Trophoblast cell (in vitro differentiated cells and primary cell): ENCODE measurements around the gene ADD2.

Experiments used
- DNase-seq, 2 donors: peaks; one replicate each; pipeline ENCODE4 v3.0.0-alpha.2; 2016
- H2AFZ ChIP-seq: 2 replicates; pipeline ENCODE4 v1.6.1; 2013; ENCODE audit warnings: low read length, moderate library complexity, mild to moderate bottlenecking; ENCODE audit not compliant: insufficient read depth, poor library complexity
- H2AK5ac ChIP-seq: 2 replicates; pipeline ENCODE4 v1.6.1; 2013; ENCODE audit warnings: mild to moderate bottlenecking, low read length
- H2BK120ac ChIP-seq: 2 replicates; pipeline ENCODE4 v1.6.1; 2013; ENCODE audit warnings: low read length, mild to moderate bottlenecking, moderate library complexity; ENCODE audit not compliant: insufficient read depth, poor library complexity
- H2BK12ac ChIP-seq: 2 replicates; pipeline ENCODE4 v1.6.1; 2013; ENCODE audit warnings: mild to moderate bottlenecking, low read length, moderate library complexity
- H2BK5ac ChIP-seq: 2 replicates; pipeline ENCODE4 v1.6.1; 2013; ENCODE audit warnings: low read length, low read depth, moderate library complexity, mild to moderate bottlenecking; ENCODE audit not compliant: poor library complexity
- H3K14ac ChIP-seq: 2 replicates; pipeline ENCODE4 v1.6.1; 2013; ENCODE audit warnings: mild to moderate bottlenecking, low read length
- H3K18ac ChIP-seq: 2 replicates; pipeline ENCODE4 v1.6.1; 2013; ENCODE audit warnings: mild to moderate bottlenecking, low read length
- H3K23ac ChIP-seq: 2 replicates; pipeline ENCODE4 v1.6.1; 2013; ENCODE audit warnings: low read length
- H3K27ac ChIP-seq: 2 replicates; pipeline ENCODE4 v1.5.1; 2013; ENCODE audit warnings: low read depth, mild to moderate bottlenecking, inconsistent platforms, low read length, moderate library complexity
- H3K27me3 ChIP-seq: 2 replicates; pipeline ENCODE4 v1.6.1; 2013; ENCODE audit warnings: inconsistent platforms, mild to moderate bottlenecking, low read length, moderate library complexity; ENCODE audit not compliant: insufficient read depth
- H3K36me3 ChIP-seq, 2 experiments: 1 replicate in 1 of 2; 2 replicates in 1 of 2; pipeline ENCODE4 v1.6.1; 2013; ENCODE audit warnings: low read length in 2 of 2, mild to moderate bottlenecking in 2 of 2, moderate library complexity in 1 of 2; ENCODE audit not compliant: insufficient read depth in 2 of 2, control insufficient read depth in 1 of 2
- H3K4ac ChIP-seq: 2 replicates; pipeline ENCODE4 v1.6.1; 2013; ENCODE audit warnings: low read depth, mild to moderate bottlenecking, low read length, moderate library complexity
- H3K4me1 ChIP-seq, 2 experiments: 1 replicate in 1 of 2; 2 replicates in 1 of 2; pipeline ENCODE4 v1.6.1; 2013; ENCODE audit warnings: low read length in 2 of 2, mild to moderate bottlenecking in 2 of 2, moderate library complexity in 1 of 2; ENCODE audit not compliant: insufficient read depth in 2 of 2, control insufficient read depth in 1 of 2
- H3K4me2 ChIP-seq: 2 replicates; pipeline ENCODE4 v1.6.1; 2013; ENCODE audit warnings: inconsistent platforms, mild to moderate bottlenecking, low read length, moderate library complexity
- H3K4me3 ChIP-seq: 2 replicates; pipeline ENCODE4 v1.5.1; 2013; ENCODE audit warnings: mild to moderate bottlenecking, low read depth, low read length, inconsistent platforms
- H3K79me1 ChIP-seq: one replicate; pipeline ENCODE4 v1.6.1; 2013; ENCODE audit warnings: low read length
- H3K79me2 ChIP-seq: 2 replicates; pipeline ENCODE4 v1.6.1; 2013; ENCODE audit warnings: low read length, mild to moderate bottlenecking; ENCODE audit not compliant: control insufficient read depth, insufficient read depth, poor library complexity
- H3K9ac ChIP-seq: 2 replicates; pipeline ENCODE4 v1.6.1; 2013; ENCODE audit warnings: mild to moderate bottlenecking, low read length
- H3K9me3 ChIP-seq: 2 replicates; pipeline ENCODE4 v1.6.1; 2013; ENCODE audit warnings: low read depth, mild to moderate bottlenecking, control low read depth, inconsistent platforms, low read length; ENCODE audit not compliant: insufficient read depth
- H4K12ac ChIP-seq: 2 replicates; pipeline ENCODE4 v1.6.1; 2013; ENCODE audit warnings: low read depth, mild to moderate bottlenecking, low read length, moderate library complexity
- H4K8ac ChIP-seq: 2 replicates; pipeline ENCODE4 v1.6.1; 2013; ENCODE audit warnings: low read depth, mild to moderate bottlenecking, low read length, moderate library complexity
- H4K91ac ChIP-seq: one replicate; pipeline ENCODE4 v1.6.1; 2013; ENCODE audit warnings: low read depth, mild to moderate bottlenecking, low read length, moderate library complexity
- WGBS: extraction: QIAGEN DNeasy Blood & Tissue Kit; methylation state at CpG from one replicate; pipeline ENCODE4 v1.1.7; 2013; ENCODE audit warnings: missing lambda C conversion rate; ENCODE audit not compliant: insufficient read length, insufficient coverage; ENCODE audit errors: extremely low coverage; 5-methylcytosine and 5-hydroxymethylcytosine counted together

Gene ADD2

DNA sequence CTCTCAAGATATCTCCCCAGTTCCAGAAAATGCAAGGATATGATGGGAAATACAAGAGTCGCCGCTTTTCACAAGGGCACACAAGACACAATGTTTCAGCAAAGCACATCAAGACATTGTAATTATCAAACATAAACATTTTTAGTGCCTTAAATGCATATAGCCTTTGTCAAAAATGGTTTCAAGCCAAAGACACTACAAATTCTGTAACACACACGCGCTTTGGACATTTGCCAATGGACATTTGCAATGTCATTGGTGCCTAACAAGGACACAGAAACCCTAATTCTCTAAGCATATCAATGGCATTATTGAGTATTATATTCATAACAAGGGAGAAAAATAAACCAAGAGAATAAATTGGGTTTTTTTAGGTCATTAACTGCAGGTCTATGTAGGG, 16.1 kb downstream of the ADD2 start:
- Histone ChIP-seq H4K8ac (no peak overlapping the region), H3K18ac (no peak overlapping the region), H3K14ac (no peak overlapping the region), H2BK5ac (no peak overlapping the region), H2BK120ac (no peak overlapping the region), H3K79me1 (no peaks in the 10 kb centered on the region), H3K79me2 (no peaks in the 10 kb centered on the region), H4K12ac (no peak overlapping the region), H3K27me3 (no peaks in the 10 kb centered on the region), H3K4ac (no peak overlapping the region), H2BK12ac (no peak overlapping the region), H4K91ac (no peak overlapping the region), H3K9me3 (peaks cover 2% of the 10 kb centered on the region), H3K4me1 (no peaks in the 10 kb centered on the region), H2AK5ac (no peak overlapping the region), H3K27ac (no peak overlapping the region), H3K23ac (no peak overlapping the region), H2AFZ (no peak overlapping the region), H3K9ac (no peak overlapping the region), H3K4me3 (no peak overlapping the region), H3K4me2 (no peak overlapping the region), H3K36me3 (no peaks in the 10 kb centered on the region)
- no CpG with 5 or more reads among the region's 4 CpGs for WGBS
- no peak for DNase-seq

DNA sequence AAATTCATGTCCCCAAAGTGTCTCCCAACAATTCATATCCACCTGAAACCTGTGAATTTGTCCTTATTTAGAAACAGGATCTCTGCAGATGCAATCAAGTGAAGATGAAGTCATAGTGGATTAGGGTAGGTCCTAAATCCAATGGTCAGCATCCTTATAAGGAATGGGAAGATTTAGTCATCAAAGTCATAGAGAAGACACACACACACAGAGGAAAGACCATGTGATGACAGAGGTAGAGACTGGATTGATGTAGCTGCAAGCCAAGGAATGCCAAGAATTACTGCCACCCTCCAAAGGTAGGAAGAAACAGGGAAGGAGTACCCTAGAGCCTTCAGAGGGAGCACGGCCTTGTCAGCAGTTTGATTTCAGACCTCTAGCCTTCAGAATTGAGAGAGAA, 17.7 kb downstream of the ADD2 start:
- H3K18ac ChIP-seq, result no peak overlapping the region
- WGBS, result no CpG with 5 or more reads among the region's 1 CpG
- no peak overlapping the region for H3K9ac ChIP-seq
- H2BK12ac ChIP-seq, result no peak overlapping the region
- DNase-seq, result no peak
- H3K79me1 ChIP-seq, result no peaks in the 10 kb centered on the region
- H3K23ac ChIP-seq, result no peak overlapping the region
- no peak overlapping the region for H3K14ac ChIP-seq
- H3K4me2 ChIP-seq, result no peak overlapping the region
- H3K27ac ChIP-seq, result no peak overlapping the region
- no peak overlapping the region for H2AK5ac ChIP-seq
- H4K12ac ChIP-seq, result no peak overlapping the region
- no peak overlapping the region for H2BK5ac ChIP-seq
- H3K79me2 ChIP-seq, result no peaks in the 10 kb centered on the region
- no peak overlapping the region for H3K4ac ChIP-seq
- no peaks in the 10 kb centered on the region for H3K36me3 ChIP-seq
- H4K91ac ChIP-seq, result no peak overlapping the region
- no peak overlapping the region for H2AFZ ChIP-seq
- no peak overlapping the region for H4K8ac ChIP-seq
- no peak overlapping the region for H2BK120ac ChIP-seq
- H3K9me3 ChIP-seq, result peaks cover 2% of the 10 kb centered on the region
- no peaks in the 10 kb centered on the region for H3K4me1 ChIP-seq
- H3K4me3 ChIP-seq, result no peak overlapping the region
- H3K27me3 ChIP-seq, result no peaks in the 10 kb centered on the region

DNA sequence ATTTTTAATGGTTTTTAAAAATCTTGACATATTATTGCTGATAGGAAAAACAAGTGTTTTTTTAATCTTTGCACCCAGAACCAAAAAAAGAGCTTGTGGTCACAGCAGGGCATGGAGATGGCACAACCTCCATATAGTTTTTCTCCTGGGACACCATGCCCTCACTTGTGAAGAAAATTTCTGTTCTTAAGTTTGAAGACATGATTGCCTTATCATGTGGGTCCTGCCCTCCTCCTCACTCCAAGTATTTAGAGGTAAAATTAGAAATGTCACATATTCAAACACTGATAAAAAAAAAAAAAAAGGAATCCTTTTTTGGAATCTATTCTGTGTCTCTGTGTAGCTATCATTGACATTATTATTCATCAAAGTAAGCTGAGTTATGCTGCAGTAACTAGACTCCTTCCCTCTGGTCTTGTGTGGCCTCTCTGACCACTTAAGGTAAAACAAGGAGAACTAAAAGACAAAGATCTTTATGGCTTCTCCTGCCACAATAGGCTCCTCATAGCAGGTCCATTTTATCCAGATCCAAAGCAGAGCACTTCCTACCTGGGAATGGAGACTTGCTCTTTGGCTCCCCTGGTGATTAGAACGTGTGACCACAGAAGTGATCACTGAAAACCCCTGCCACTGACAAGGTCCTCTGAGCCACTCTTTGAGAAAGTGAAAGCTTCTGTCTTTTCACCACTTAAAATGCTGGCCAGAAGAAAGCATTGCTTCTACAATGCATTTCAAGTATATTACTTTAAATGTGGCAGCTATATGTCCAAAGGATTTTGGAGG, 19.8 kb downstream of the ADD2 start:
- H3K4me2 ChIP-seq, result no peak overlapping the region
- no peak overlapping the region for H3K23ac ChIP-seq
- H2AK5ac ChIP-seq, result no peak overlapping the region
- no peaks in the 10 kb centered on the region for H3K27me3 ChIP-seq
- H2AFZ ChIP-seq, result no peak overlapping the region
- H4K12ac ChIP-seq, result no peak overlapping the region
- H3K79me1 ChIP-seq, result no peaks in the 10 kb centered on the region
- WGBS, result no CpG with 5 or more reads among the region's 1 CpG
- no peak overlapping the region for H2BK12ac ChIP-seq
- H3K36me3 ChIP-seq, result no peaks in the 10 kb centered on the region
- H3K9ac ChIP-seq, result no peak overlapping the region
- H3K14ac ChIP-seq, result no peak overlapping the region
- no peaks in the 10 kb centered on the region for H3K4me1 ChIP-seq
- no peak overlapping the region for H3K4ac ChIP-seq
- no peak overlapping the region for H3K27ac ChIP-seq
- H3K9me3 ChIP-seq, result peaks cover 2% of the 10 kb centered on the region
- DNase-seq, result peak in 1 of 2 donors; percentile 18
- no peak overlapping the region for H4K8ac ChIP-seq
- no peak overlapping the region for H3K18ac ChIP-seq
- H3K4me3 ChIP-seq, result no peak overlapping the region
- H4K91ac ChIP-seq, result no peak overlapping the region
- no peak overlapping the region for H2BK120ac ChIP-seq
- no peaks in the 10 kb centered on the region for H3K79me2 ChIP-seq
- H2BK5ac ChIP-seq, result no peak overlapping the region

DNA sequence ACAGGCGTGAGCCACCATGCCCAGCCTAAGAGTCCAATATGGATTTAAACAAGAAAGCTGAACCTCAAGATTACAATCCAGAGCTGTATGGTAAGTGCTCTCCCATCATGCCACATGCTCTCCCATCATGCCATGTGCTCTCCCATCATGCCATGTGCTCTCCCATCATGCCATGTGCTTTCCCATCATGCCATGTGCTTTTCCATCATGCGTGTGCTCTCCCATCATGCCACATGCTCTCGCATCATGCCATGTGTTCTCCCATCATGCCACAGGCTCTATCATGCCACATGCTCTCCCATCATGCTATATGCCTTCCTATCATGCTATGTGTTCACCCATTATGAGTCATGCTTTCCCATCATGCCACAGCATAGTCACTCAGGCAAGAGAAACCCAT, 20.7 kb downstream of the ADD2 start:
- Histone ChIP-seq H3K9ac (no peak overlapping the region), H3K36me3 (no peaks in the 10 kb centered on the region), H3K27ac (no peak overlapping the region), H3K23ac (no peak overlapping the region), H2AK5ac (no peak overlapping the region), H2AFZ (no peak overlapping the region), H3K4me1 (no peaks in the 10 kb centered on the region), H2BK120ac (no peak overlapping the region), H3K79me1 (no peaks in the 10 kb centered on the region), H2BK12ac (no peak overlapping the region), H4K8ac (no peak overlapping the region), H3K4me3 (peak overlapping the region; percentile 37), H2BK5ac (no peak overlapping the region), H3K14ac (no peak overlapping the region), H3K9me3 (peaks cover 2% of the 10 kb centered on the region), H3K4ac (no peak overlapping the region), H3K4me2 (no peak overlapping the region), H3K27me3 (no peaks in the 10 kb centered on the region), H4K91ac (no peak overlapping the region), H3K18ac (no peak overlapping the region), H4K12ac (no peak overlapping the region), H3K79me2 (no peaks in the 10 kb centered on the region)
- no peak for DNase-seq
- no CpG with 5 or more reads among the region's 3 CpGs for WGBS
